NOMO-1 (cell line): Measurements from ENCODE around the gene SENP1.
"Not testable (repeated sequence)": the region's sequence is repeated elsewhere in the genome, so short reads cannot be mapped to it uniquely, and the experiment has no call there.

ENCODE experiments used
- DNase-seq, 2 experiments: peaks; one replicate each; lab custom pipeline; 2025; ENCODE audit not compliant: unreplicated experiment in 2 of 2; lab: John Stamatoyannopoulos, UW

SENP1 gene

DNA sequence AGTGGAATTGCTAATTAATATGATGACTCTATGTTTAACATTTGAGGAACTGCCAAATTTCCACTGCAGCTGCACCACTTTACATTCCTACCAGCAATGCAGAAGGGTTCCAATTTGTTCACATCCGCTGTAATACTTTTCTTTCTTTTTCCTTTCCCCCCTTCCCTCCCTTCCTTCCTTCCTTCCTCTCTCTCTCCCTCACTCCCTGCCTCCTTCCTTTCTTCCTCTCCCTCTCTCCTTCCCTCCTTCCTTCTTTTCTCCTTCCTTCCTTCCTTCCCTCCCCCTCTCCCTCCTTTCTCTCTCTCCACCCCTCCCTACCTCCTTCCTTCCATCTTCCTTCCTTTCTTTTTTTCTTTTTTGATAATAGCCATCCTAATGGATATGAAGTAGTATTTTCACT, 10.1 kb upstream of the SENP1 start:
- no peak for DNase-seq

DNA sequence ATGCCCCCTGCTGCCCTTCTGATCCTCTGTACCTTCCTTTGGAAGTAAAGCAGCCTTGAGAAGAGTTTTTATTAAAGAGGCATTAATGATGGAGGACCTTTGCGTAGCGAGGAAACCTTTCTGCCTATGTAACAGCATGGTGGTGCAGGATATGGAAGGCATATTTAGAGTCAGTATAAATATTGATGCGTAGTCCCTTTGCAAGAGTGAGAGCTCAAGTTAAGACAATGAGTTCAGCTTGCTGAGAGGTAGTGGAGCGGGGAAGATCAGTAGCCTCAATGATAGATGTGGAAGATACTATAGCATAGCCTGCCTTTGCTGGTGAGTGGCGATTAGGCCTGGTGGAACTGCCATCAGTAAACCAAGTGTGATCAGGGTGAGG, 5.4 kb upstream of the SENP1 start:
- DNase-seq: not testable (repeated sequence)

DNA sequence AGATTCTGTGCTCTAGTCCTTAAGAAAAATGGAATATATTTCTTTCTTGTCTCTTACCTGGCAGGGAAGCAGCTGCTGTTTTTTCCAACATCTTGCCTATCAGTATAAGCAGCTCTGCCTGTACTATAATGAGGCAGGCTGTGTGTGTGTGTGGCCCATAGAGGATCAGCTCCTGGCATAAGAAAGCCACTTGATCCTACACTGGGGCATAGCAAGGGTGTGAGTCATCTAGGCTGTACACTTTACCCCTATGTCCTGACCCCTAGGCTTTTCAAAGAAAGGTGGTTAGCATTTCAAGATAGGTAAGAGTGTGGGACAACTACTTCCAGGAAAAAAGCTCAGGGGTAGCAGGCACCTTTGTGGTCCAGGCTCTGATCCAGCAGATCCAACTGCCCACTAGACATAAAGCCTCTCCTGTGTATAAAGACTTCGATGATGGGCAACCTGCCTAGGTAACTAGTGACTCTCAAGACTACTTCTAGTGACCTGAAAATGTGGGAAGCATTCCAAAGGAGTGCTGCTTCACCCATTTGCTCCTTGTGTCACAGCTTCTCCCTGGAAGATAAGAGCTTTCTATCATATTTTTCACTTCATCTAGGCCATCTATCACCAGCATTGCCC, 4.9 kb upstream of the SENP1 start:
- no peak for DNase-seq

DNA sequence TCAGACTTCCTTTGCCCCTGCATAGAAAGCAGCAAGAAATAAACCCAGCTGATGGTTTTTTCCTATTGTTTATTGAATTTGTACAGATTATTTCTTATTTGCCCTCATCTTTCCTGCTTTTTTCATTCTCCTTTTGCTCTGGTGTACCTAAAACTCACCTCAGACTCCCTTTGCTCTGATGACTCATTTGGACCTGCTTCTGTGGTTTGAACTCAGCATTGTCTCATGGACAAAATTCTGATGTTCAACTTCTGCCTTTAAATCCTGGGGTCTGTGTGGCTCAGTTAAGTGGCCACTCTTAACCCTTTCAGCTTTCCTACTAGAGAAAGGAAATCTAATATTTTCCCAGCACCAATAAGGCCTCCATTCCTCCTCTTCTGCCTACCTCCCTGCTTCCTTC, 3.5 kb upstream of the SENP1 start:
- no peak for DNase-seq

DNA sequence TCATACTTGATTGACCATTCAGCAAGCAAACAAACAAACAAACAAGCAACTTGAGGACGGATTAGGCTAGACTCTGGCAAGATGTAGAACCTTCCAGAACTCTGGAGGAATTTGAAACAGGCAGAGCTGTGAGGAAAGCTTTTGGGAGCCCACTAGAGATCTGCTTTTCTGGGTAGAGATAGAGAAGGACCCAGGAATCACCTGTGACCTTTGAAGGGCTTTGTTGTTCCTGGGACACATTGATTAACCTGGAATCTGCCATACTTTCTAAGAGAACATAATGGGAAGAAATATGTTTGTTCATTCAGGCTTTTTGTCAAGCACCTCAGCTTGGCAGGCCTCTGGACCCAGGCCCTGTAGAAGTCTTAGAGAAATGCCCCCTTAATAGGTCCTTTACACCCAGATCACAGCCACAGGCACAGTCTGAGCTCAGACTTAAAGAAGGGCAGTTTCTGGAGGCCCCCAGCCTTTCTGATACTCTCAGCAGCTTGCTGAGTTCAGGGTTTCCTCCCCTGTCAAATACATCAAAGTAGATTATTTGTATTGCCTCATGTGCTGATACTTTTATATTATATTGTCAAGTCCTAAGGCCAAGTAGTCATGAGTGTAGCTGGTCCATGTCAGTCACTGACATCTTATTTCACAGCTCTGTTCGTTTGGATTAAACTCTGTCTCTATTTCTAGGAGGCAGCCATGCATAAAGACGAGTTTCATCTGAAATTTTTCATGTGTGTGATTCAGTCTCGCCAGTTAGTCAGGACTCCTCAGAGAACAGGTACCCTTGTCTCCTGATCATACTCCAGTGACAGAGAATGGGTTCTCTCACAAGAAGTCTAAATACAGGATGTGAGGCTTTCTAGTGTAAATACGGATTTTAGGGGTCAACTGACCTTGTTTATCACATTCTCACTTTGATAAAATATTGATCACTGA, 1.1 kb upstream of the SENP1 start:
- no peak for DNase-seq

DNA sequence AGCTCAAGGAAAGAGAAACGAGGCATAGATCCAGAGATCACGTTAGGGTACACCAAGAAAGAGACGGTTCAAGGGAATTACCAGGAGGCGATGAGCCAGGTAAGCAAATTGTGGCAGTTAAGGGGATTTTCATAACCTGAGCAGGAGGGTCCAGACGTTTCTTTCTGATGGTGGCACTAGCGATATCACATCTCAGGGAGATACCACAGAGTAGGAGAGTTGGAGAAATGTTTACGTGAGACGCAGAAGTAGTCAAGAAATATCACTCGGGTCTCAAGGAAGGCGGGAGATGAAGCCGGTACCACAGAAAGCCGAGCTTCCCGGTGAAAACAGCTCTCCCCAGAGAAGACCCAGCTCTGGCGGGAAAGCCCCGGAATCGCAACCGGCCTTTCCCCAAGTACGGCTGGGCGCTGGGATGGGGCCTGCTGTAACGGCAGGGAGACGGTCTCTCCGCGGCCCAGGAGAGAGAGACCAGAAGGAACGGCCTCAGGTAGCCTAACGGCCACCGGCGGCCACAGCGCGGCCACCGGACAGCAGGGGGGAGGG, 485 bp downstream of the SENP1 start:
- DNase-seq: peak in 1 of 2 experiments; percentile 24

DNA sequence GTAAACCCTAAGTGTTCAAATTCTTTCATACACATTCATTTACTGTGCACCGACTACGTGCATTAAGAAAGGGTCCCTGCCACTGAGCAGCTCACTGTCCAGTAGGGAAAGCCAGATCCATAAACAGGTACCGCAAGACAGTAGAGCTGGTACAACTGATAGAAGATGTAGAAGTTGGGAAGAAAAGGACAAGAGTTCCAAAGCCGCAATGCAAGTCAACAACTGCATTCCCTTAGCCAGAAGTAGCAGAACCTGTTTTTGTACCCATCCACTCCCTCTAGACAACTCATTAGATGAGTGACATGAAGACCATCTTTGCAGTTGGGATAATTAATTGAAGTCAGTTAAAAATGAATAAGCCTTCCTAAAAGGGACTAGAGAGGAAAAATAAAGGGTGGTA, 1.3 kb downstream of the SENP1 start:
- no peak for DNase-seq

DNA sequence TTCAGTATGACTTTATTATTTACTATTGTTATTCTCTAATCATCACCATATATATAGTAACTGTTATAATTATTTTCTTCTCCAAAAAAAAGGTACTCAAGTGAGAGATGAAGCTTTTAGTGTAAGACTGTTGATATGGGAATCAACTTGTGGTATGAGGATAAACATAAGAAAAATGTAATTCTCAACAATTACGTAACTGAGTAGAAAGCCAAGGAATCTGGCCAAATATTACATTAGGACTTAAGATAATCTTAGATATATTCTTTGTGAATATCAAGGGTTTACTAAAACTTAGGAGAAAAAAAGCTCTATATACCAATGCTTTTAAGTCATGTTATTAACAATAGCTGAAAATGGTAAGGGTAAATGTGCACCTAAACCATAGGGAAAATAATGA, 13.3 kb downstream of the SENP1 start:
- DNase-seq: no peak

DNA sequence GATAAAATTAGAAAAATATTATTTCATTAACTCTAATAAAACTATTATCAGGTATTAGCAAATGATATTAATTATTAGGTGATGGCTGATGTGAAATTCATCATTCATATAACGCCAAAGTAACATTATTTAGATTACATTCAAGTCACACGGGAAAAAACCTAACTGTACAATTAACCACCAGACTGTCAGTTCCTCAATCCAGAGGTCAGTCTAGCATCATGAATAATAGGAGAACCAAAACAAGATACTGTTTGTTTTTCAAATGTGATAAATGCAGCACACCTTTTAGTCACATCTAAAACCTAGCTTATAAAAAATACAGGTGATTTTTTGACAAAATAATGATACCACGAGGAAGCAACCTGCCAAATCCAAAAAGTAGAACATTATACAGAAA, 19.6 kb downstream of the SENP1 start:
- no peak for DNase-seq

DNA sequence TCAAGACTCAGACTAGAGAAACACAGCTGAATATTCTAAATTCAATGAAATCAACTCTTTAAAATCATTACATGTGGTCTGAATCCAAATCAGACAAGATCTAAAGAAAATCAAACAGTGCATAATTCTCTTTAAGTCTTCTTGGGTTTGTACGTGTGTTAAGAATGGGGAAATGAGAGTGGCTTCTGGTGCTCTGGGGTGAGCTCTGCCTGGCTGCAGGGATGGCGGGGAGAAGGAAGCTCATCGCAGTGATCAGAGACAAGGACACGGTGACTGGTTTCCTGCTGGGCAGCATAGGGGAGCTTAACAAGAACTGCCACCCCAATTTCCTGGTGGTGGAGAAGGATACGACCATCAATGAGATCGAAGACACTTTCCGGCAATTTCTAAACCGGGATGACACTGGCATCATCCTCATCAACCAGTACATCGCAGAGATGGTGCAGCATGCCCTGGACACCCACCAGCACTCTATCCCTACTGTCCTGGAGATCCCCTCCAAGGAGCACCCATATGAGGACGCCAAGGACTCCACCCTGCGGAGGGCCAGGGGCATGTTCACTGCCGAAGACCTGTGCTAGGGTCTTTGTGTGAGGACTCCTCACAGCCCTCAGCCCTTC, 20.9 kb downstream of the SENP1 start:
- peak in 1 of 2 experiments; percentile 5 for DNase-seq

DNA sequence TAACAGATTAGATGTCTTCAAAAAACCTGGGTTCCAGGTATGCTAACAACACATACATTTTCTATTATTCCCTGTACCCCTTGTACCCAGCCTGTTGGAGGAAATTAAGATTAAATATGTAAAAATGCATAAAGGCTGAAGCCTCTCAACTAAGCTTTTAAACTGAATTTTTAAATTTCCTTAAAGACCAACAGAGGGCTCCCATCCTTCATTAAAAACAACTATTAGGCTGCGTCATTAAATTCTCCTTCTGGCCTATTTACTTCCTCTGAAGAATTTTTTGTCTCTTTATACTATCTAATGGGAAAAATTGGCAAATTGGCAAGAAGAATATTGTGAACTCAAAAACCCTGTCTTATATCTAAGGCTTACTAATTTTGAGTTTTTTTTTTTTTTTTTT, 21.8 kb downstream of the SENP1 start:
- DNase-seq: no peak

DNA sequence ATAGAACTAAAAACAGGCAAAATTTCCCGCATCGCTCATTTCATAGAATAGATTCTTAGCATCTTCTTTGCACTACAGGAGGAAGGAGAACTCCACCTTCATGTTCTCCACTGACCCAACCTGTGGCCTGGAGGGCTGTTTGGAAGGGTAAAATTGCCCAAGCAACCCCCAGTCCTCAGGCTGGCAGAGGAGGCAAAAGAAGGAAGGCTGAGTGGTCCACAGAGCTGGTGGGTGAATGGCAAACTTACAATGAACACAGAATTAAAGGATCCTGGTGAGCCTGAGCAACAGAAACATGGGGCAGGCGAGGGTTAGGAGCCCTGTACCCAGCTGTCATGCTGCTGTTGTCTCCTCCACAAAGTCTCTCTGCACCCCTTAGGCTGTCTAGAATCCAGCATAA, 25.1 kb downstream of the SENP1 start:
- no peak for DNase-seq

DNA sequence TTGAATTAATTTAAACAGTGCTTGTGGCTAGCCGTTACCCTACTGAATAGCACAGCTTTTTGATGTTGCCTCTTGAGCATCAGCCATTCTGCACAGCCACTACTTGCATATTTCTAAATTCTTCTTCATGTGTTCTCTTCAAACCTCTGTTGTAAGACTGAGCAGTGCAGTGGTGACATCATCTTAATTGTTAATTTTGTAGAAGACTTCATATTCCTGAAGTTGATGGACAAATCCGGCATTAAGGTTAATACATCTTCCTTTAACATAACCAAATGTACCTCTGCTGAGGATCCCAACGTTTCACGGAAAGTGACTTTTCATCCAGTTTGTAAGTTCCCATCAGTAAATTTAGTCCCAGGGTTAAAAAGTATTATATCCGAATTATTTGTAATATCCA, 25.6 kb downstream of the SENP1 start:
- DNase-seq: no peak

DNA sequence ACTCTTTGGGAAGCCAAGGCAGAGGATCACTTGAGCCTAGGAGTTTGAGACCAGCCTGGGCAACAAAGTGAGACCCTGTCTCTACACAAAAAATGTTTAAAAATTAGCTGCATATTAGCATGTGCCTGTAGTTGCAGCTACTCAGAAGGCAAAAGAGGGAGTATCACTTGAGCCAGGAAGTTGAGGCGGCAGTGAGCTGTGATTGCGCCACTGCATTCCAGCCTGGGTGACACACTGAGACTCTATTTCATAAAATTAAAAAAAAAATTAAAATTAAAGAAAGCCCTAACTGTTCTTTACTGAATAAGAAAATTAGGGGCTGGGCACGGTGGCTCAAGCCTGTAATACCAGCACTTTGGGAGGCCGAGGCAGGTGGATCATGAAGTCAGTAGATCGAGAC, 27.0 kb downstream of the SENP1 start:
- no peak for DNase-seq

DNA sequence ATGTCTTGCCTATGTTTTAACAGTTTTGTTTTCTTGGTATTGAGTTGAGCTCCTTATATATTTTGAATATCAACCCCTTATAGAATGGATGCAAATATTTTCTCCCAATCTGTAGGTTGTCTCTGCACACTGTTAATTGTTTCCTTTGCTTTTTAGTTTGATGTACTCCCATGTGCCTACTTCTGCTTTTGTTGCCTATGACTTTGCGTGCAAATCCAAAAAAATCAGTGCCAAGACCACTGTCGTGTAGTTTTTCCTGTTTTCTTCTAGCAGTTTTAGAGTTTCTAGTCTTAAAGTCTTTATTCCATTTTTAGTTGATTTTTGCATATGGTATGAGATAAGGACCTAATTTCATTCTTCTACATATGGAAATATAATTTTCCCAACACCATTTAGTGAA, 28.8 kb downstream of the SENP1 start:
- no peak for DNase-seq

DNA sequence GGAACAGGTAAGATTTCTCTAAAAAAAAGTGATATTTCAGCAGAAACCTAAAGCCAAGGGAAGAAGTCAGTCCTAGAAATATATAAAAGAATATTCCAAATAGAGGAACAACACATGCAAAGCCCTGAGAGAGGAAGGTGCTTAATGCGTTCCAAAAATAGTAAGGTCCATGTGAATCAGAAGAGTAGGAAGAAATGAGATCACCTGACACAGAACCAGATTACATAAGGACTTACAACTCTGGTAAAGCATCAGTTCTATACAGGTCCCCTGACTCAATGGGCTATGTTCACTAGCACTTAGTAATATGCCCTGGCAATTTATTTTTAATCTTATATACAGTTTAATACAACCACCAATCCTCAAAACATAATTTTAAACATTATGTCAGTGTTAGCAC, 30.0 kb downstream of the SENP1 start:
- DNase-seq: no peak

DNA sequence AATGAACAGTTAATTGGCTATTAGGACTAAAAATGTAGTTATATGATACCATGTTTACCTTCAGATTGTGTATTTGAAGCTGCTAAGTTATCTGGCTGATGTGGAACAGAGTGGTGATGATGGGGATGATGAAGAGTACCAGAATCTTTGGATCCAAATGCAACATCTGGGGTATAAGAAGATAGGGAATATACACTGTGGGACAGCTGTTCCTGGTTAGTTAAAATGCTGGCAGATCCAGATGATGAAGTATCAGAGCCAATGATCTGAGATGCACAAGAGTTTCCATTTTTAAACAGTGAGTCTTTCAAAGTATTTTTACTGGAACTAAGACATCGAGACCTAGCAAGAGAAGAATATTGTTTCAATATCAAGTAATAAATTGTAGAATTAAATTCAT, 31.6 kb downstream of the SENP1 start:
- DNase-seq: no peak

DNA sequence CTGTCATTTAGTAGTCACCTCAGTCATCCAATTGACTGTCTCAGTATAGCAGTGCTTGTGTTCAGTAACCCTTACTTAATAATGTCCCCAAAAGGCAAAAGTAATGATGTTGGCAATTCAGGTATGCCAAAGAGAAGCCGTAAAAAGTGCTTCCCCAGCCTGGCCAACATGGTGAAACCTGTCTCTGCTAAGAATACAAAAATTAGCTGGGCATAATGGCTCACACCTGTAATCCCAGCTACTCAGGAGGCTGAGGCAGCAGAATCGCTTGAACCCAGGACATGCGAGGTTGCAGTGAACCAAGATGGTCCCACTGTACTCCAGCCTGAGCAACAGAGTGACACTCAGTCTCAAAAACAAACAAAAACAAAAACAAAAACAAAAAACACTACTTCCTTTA, 33.6 kb downstream of the SENP1 start:
- DNase-seq: no peak

DNA sequence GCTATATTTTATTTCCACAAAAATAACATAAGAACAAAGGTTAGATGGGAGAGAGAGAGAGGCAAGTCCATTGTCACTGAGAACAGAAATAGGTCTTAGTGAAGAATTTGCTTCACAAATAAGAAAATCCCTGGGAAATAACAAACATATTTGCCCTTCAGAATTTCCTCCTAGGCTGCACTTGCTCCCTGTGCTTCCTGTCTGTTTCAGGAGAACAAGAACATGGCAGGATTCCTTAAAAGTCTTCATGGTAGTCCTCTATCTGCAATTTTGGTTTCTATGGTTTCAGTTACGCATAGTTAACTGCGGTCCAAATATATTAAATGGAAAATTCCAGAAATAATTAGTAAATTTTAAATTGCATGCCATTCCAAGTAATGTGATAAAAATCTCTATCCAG, 34.1 kb downstream of the SENP1 start:
- no peak for DNase-seq

DNA sequence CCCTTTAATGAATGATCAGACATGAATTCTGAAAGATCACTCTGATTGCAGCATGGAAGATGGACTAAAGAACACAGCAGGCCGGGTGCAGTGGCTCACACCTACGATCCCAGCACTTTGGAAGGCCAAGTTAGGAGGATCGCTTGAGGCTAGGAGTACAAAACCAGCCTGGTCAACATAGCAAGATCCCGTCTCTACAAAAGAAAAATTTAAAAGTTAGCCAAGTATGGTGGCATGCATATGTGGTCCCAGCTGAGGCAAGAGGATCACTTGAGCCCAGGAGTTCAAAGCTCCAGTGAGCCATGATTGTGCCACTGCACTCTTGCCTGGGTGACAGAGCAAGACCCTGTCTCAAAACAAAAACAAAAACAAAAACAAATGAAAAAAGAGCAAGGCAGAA, 35.1 kb downstream of the SENP1 start:
- no peak for DNase-seq

DNA sequence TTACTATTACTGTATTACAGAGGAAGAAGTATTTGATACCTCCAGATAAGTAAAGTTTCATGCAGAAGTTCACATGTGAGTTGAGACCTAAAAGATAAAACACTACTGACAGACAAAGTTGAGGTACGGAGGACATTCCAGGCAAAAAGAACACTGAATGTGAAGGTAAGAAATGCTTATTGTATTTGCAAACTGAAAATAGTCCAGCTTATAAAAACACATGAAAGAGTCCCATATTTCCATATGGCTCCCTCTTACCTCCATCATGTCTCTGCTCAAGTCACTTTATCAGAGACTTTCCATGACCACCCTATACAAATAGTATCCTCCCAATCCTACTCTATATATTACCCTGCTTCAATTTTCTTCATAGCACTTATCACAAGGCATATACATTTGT, 35.8 kb downstream of the SENP1 start:
- DNase-seq: no peak

DNA sequence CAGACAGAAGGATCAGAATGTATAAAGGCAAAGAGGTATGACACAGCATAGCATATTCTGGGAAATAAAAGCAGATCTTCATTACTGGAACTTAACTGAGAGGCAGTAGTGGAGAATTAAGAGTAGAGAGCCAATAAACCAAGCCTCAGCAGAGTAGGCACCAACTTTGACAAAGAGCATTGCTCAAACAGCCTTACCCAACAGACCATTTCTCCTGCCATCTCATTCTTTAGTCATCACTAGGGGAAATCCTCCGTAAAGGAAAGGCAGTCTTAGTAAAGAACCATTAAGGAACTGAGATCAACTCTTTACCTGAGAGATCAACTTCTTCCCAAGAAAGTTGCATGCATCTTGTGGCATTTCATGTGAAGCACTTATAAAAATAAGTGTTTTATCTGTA, 36.6 kb downstream of the SENP1 start:
- no peak for DNase-seq
